DMS 273 treated with DMSO at 0.1 percent for 48 hours (cell line): ENCODE results near the gene PCMTD2.

Experiments used
- DNase-seq: peaks from one replicate; lab custom pipeline; 2025; lab: John Stamatoyannopoulos, UW

Gene PCMTD2

DNA sequence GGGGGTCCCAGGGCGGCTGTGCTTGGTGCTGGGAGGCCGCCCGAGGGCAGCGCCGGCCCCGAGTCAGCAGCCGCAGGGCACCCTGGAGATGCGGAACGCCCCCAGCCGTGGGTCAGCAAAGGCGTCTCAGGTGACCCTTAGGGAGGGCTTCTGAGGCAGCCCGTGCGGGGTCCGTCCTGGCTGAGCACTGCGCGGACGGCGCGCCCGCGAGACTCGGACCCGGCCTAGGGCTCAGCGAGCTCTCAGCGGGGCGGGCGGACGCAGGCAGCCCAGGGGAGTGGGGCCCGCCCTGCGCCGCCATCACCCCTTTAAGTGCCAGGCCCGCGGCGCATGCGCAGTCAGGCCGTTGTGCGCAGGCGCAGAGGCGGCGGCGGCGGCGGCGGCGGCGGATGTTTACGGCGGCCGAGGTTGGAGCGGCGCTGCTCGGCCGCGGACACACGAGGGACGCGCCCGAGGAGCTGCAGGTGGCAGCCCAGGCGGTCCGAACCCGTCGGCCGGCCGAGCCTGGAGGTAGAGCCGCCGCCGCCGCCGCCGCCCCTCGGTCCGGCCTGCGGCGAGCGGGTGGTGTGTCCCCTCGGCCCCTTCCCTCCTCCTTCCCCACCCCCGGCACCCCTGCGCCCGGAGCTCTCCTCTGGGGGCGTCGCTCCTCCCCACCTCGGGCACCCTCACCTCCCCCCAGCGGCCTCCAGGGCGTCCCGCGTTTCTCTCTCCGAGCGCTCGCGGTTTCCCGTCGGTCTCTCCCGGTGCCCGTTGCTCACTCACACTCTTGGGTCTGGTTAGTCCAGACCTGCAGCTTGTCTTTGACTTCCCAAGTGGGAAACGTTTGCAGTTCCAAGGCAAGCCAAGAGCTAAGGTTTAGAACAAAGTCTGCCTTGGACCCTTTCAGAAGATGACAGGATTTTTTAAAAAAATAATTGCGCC, at the start of gene PCMTD2:
PCMTD2 (plus strand) TSS at position 388 of the 921 bp plus-strand sequence. CDS start 4,218 bp downstream, outside the sequence.
- DNase-seq: peak; percentile 49

DNA sequence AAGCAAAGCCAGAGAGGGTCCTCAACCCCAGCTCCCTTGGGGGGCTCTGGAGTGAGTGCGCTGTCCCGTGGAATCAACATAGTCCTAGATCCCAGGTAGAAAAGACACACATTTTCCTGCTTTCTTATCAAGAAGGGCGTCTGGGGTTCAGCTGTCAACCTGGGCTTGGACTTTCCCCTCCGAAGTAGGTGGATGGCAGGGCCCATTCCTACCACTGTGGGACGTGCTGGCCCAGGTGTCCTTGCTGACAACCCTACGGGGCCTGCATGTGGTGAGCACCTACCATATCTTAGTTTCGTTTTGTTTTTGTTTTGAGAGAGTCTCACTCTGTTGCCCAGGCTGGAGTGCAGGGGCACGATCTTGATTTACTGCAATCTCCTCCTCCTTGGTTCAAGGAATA, 48.9 kb upstream of the PCMTD2 start:
- DNase-seq: no peak

DNA sequence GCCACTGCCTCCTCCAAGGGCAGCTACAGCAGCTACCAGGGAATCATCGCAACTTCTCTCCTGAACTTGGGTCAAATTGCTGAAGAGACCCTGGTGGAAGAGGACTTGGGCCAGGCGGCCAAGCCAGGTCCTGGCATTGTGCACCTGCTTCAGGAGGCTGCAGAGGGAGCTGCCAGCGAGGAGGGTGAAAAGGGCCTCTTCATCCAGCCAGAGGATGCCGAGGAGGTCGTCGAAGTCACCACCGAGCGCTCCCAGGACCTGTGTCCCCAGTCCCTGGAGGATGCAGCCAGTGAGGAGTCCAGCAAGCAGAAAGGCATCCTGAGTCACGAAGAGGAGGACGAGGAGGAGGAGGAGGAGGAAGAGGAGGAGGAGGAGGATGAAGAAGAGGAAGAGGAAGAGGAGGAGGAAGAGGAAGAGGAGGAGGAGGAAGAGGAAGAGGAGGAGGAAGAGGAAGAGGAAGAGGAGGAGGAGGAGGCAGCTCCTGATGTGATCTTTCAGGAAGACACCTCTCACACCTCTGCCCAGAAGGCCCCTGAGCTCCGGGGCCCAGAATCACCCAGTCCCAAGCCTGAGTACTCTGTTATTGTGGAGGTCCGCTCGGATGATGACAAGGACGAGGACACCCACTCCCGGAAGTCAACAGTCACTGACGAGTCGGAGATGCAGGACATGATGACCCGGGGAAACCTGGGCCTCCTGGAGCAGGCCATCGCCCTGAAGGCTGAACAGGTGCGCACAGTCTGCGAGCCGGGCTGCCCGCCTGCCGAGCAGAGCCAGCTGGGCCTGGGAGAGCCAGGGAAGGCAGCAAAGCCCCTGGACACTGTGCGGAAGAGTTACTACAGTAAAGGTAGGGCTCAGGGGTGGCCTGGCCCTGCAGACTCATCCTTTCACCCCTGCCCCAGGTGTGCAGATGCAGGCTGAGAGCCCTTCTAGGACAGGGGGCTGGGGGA, 47.6 kb upstream of the PCMTD2 start:
- no peak for DNase-seq

DNA sequence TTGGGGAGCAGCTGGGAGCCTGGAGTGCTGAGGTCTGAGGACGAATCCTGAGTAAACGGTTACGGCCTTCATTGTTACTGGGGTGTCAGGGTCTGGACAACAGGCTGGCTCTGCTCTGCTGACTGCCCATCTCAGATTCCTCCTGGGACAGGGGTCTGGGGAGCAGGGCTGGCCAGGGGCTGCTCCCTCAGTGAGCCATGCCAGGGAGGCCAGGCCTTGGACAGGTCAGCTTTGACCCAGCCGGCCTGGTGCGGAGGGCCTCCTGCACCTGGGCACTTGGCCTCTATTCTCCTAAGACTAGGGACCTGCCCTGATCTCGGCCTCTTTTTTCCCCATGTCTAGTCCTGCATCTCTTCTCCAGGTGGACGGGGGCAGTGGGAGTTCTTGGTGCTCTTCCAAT, 46.4 kb upstream of the PCMTD2 start:
- DNase-seq: no peak

DNA sequence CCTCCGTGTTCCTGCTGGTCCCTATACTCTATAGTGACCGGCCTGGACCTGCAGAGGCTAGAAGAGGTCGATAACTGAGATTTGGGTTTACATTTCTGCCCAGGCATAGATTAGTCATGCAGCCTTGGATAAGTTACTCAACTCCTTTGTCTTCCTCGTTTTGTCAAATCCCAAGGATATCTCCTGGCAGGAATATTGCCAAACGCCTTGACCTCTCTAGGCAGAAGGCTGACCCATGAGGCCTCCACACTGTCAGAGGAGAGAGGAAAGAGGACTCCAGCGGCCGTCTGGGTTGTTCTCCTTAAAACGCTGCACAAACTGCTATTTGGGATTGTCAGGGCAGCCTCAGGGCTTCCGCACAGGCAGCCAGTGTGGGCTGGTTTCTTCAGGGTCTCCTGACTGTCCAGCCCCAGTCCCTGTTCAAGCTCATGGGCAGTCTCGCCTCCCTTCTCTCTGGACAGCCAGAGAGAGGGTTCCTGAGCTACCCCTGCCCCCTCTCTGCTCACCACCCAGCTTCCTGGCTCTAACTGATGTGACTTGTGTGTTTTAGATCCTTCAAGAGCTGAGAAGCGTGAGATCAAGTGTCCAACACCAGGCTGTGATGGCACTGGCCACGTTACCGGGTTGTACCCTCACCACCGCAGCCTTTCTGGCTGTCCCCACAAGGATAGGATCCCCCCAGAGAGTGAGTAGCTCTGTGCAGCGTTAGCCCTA, 44.7 kb upstream of the PCMTD2 start:
- DNase-seq: no peak

DNA sequence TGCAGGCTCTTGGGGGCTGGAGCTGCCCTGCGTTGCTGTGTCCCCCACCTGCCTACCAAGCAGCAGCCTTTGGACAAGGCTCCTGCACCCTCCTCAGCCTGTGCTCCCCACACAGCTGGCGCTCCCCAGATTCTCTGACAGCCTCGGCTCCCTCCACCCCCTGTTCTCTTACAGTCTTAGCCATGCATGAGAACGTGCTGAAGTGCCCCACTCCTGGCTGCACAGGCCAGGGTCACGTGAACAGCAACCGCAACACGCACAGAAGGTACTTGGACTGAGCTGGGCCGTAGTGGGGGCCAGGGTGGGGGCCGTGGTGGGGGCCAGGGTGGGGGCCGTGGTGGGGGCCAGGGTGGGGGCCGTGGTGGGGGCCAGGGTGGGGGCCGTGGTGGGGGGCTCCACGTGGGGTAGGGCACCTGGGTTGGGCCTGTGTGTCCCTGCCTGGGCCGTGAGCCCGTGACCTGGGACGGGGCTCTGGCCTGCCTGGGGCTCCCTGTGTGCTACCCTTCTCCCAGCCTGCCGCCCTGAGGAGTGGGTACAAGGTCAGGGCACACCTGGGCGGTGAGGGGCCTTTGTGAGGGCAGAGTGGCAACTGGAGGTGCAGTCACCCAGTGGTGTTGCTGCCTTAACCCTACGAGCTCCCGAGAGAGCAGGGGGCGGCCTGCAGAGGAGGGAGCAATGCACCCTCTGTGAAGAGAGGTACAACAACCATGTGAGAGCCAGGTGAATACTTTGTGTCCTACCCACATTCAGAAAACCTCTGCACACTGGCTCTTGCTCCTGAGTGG, 43.5 kb upstream of the PCMTD2 start:
- no peak for DNase-seq

DNA sequence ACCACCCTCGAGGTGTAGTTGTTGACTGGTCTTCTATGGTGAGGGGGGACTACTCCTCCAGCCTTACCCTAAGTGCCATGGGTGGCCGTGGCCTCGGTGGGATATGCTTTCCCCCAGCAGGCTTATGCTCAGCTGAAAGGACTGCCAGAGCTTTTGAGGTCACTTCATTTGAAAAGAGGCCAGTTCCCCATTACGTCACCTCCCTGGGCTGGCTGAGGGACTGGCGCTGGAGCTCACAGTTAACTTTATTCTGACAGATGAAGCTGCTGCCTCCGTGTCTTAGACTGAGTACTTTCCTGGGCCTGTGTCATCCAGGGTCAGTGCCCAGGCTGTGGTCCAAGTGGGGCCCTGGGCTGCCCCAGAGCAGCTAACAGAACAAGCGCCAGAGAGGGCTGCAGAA, 42.8 kb upstream of the PCMTD2 start:
- DNase-seq: no peak

DNA sequence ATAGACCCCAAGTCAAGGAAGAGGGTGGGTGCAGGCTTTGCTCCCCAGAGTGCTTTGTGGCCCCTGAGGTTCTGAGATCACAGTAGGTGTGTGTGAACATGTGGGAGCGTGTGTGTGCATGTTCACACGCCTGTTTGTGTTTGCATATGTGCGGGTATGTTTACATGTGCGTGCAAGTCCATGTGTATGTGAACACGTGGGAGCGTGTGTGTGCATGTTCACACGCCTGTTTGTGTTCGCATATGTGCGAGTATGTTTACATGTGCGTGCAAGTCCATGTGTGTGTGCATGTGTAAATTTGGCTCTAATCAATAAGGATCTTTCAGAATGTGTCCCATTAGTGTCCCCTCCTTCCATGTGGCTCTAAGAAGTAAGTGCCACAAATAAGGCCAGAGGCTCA, 41.4 kb upstream of the PCMTD2 start:
- DNase-seq: no peak

DNA sequence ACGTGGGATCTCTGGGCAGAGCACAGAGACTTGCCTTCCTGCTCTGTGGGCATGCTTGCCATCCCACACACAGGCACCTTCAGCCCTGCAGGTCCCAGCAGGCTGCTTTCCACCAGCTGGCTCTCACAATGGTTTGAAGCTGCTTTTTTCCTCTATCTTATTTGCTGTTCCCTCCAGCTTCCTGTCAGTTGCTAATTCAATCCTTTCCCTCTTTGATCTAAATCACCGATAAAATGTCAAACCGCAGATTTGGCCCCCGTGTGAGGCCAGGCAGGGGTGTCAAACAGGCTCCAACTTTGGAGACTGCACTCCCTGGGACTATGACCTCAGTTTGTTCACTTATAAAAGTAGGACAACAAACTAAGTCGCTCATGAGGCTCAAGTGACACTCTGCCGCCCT, 40.6 kb upstream of the PCMTD2 start:
- no peak for DNase-seq

DNA sequence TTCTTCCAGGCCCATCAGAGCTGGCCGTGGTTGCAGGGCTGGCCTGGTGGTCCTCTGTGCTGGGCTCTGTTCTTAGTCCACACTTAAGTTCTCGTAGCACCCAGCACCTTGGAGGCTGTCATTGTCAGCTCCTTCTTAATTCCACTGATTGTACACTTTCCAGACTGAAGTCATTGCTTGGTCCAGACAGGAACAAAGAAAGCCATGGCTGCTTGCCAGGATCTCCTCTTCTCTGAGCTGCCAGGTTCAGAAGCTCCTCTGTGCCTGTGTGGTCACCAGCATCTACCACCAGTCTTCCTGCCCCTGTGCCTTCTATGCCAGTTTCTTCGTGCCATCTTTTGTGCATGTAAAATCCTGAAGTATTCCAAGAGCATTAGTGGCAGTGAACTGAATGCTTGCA, 39.5 kb upstream of the PCMTD2 start:
- DNase-seq: no peak

DNA sequence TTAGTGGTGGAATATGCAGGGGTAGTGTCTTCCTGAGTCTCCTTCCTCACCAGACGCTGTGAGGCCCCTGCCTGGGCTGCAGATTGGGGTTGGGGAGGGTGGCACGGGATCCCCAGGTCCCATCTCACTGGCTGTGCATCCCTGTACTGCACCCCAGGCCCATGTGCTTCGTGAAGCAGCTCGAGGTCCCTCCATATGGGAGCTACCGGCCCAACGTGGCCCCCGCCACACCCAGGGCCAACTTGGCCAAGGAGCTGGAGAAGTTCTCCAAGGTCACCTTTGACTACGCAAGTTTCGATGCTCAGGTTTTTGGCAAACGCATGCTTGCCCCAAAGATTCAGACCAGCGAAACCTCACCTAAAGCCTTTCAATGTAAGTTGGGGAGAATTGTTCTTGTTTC, 38.6 kb upstream of the PCMTD2 start:
- no peak for DNase-seq

DNA sequence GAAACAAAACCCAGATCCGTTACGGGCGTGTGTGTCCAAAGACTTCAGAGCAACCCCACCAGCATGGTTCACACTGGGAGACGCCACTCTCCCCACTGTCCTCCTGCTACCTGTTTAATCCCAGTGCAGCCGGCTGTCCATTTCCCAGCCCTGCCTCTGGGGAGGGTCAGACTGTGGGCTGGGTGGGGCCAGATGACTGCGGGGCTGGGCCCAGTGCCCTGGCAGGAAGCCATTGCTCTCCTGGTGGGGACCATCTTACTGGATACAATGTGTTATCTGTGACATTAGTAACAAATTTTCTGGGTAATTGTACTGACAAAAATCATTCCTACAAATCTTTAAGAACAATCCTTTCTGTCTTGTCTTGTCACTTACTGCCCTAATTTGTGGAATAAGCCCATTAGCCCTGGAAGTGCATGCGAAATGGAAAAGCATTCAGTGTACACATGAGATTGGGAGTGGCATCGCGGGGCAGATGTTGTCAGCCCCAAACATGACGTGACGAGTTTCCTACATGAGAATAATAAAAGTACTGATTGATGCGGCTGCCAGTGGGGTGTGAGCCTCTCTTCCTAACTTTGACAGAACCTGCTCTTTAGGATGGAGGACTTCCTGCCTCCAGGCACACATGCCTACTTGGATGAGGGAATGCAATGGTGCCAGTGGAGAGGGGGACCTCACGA, 37.9 kb upstream of the PCMTD2 start:
- DNase-seq: no peak

DNA sequence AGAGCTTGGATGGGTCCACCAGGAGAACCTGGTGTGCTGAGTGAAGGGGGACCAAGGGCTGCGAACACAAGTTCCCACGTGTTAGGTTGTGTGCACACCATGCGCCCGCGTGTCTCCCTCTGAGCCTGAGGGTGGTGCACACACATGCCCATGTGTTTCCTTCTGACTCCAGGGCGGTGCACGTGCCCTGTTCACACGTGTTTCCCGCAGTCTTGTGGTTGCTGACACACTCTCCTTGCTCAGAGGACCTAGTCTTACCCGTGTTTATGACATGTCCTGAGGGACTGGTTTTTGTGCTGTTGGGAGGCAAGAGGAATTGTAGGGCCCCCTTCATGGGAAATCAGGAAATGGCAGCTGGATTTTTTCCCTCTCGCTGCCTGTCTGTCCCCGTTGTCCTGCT, 36.3 kb upstream of the PCMTD2 start:
- no peak for DNase-seq

DNA sequence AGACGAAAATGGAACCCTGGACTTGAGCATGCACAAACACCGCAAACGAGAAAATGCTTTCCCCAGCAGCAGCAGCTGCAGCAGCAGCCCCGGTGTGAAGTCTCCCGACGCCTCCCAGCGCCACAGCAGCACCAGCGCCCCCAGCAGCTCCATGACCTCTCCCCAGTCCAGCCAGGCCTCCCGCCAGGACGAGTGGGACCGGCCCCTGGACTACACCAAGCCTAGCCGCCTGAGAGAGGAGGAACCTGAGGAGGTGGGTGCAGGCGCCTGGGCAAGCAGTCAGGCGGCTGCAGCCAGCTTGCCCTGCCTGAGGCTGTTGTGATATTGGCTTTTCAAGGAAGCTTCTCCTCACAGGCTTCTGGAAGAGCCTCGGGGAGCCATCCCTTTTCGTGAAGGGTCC, 35.8 kb upstream of the PCMTD2 start:
- no peak for DNase-seq

DNA sequence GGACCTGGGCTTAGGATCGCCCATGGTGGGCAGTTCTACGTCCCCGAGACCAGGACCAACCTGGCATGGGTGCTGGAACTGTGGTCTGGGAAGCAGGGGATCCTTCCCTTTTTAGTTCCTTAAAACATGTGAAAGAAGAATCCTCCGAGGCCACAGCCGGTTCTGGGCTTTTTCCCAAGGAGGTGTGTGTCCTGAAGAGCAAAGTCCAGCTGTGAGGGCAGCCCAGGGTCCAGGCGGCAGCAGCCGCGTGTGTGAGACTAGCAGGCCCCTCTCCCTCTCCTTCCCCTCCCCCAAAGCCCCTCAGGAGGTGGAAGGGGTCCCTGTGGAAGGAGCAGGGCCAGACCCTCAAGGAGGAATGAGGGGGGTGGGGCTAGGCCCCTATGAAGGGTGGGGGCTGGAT, 35.1 kb upstream of the PCMTD2 start:
- no peak for DNase-seq

DNA sequence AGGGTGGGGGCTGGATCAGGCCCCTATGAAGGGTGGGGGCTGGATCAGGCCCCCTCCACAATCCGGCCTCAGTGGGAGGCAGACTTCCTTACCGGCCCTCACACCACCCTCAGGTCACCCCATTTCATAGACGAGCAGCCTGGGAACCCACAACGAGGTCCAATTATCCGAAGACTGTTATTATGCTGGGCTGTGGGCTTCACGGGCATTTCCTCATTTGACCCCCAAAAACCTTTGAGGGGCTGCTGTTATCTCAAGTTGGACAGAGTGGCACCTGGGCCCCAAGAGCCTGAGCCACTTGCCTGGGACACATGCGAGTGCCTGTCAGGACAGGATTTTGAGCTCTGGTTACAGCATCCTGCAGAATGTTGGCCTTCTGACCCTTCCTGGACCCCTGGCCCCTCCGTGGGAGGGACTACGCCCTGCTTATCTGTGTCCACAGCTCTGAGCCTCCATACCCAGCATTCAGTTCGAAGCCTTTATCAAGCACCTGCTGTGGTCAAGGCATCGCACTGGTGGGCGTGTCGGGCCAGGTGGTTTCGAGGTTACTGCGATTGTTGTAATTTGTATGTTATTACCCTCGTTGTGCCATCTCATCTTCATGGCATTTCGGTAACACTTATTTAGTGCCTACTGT, 34.5 kb upstream of the PCMTD2 start:
- DNase-seq: no peak

DNA sequence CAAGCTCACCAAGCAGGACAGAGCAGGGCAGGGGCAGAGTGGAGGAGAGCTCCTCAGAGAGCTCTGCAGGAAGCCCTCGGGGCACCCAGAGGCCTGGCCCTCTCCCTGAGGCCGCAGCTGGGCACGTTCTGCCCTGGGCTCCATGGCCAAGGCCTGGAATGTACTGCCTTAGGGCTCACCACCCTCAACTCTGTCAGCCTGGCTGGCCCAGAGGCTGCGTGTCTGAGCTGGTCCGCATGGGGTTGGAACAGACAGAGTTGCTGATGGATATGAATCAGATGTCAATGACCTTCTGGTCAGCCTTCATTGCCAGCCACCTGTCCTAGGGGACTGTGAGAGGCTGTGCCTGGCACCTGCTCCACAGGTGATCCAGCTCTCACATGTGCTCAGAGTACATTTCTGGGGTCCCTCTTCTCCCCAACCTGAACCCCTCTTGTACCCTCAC, 33.2 kb upstream of the PCMTD2 start:
- DNase-seq: no peak

DNA sequence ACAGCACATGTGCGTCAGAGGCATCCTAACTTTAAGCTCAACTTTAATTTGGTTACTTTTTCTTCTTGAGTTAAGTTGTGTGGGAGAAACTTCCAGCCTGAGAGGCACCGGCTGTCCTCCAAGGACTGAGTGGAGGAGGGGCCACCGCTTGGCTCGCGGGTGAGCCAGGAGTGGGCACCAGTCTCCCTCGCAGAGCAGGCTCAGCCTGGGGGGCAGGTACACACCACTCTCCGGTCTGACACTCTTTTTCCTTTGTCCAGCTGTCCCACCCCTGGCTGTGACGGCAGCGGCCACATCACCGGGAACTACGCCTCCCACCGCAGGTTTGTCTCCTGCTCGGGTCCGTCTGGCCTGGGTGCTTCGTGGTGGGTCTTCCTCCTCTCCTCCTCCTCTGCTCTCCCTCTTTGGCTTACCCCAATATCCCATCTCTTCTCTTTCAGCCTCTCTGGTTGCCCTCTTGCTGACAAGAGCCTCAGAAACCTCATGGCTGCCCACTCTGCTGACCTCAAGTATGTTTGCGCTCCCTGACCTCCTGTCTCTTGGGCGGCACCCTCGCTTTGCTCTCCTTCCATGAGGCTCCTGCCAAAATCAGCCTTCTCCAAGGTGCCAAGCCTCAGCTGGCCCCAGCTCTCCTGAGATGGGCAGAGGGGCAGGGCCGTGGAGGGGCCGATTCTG, 32.6 kb upstream of the PCMTD2 start:
- no peak for DNase-seq

DNA sequence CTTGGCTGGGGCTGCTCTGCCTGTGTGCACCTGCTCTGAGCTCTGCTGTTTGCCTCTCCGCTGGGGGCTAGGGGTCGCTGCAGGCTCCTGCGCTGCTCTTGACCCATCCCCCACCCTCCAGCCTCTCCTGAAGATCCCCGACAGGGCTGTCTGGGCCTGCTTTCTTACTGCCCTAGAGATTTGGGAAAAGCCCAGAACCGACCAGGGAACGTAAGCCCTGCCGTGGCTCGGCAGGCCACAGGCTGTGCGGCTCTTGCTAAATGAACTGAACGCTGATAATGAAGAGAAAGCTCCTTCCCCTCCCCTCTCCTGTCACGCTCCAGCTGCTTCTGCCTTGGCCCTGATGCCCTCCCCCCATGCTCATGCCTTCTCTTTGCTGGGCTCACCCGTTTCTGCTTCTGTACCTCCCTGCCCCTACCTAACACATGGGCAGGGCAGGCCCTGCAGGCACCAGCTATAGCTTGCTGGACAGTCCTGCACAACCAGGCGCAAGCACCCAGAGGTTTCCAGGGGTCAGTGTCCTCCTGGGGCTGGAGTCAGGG, 32.0 kb upstream of the PCMTD2 start:
- DNase-seq: no peak
